ENCODE data around the gene ABCC3.

The ABCC3 gene, protein sequence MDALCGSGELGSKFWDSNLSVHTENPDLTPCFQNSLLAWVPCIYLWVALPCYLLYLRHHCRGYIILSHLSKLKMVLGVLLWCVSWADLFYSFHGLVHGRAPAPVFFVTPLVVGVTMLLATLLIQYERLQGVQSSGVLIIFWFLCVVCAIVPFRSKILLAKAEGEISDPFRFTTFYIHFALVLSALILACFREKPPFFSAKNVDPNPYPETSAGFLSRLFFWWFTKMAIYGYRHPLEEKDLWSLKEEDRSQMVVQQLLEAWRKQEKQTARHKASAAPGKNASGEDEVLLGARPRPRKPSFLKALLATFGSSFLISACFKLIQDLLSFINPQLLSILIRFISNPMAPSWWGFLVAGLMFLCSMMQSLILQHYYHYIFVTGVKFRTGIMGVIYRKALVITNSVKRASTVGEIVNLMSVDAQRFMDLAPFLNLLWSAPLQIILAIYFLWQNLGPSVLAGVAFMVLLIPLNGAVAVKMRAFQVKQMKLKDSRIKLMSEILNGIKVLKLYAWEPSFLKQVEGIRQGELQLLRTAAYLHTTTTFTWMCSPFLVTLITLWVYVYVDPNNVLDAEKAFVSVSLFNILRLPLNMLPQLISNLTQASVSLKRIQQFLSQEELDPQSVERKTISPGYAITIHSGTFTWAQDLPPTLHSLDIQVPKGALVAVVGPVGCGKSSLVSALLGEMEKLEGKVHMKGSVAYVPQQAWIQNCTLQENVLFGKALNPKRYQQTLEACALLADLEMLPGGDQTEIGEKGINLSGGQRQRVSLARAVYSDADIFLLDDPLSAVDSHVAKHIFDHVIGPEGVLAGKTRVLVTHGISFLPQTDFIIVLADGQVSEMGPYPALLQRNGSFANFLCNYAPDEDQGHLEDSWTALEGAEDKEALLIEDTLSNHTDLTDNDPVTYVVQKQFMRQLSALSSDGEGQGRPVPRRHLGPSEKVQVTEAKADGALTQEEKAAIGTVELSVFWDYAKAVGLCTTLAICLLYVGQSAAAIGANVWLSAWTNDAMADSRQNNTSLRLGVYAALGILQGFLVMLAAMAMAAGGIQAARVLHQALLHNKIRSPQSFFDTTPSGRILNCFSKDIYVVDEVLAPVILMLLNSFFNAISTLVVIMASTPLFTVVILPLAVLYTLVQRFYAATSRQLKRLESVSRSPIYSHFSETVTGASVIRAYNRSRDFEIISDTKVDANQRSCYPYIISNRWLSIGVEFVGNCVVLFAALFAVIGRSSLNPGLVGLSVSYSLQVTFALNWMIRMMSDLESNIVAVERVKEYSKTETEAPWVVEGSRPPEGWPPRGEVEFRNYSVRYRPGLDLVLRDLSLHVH (N-terminal part only)

DNA sequence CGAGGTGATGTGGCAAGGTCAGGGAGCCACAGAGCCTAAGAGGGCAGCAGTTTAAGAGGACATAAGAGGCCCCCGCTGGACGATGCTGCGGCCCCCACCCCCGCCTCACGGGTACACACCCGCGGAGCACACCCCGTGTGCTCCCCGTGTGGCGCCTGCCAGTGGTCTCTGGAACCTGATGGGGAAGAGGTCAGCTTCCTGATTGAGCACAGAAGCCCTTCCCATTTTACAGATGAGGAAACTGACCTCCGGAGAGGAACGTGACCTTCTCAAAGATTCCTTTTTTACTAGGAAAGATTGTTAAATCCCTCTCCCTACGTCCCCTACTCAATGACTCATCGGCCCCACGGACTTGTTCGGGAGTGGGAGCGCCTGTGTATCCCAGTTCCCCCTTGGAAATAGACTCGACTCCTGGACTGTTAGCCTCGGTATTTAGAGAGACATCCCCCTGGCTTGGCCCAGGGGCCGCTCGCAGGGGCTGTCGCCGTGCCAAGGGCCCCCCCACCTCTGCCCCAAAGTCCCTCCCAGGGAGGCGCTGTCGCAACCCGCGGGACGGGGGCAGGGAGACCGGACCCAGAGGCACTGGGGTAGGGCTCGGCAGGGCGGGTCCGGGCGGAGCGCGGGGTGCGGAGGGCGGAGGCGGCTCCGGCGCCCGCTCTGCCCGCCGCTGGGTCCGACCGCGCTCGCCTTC is at the start of gene ABCC3:
ABCC3 (plus strand) TSS at position 658 of the 691 bp plus-strand sequence. CDS start 56 bp downstream, outside the sequence.
- Mint-ChIP-seq H3K27ac (no peak within 1 kb of the TSS), H3K9me3 (no peaks in the 10 kb centered on the region), H3K4me3 (no peak within 1 kb of the TSS), H3K4me1 (peaks cover 21% of the 10 kb centered on the region), H3K36me3 (no peaks in the 10 kb centered on the region)
- ATAC-seq (no peak), DNase-seq (ENCODE audit: low spot score in 2 of 2) (no peak)

- H3K27ac Mint-ChIP-seq: peak overlapping the region; percentile 26
- no peak overlapping the region for H3K4me3 Mint-ChIP-seq
- no peak for DNase-seq (ENCODE audit: low spot score in 2 of 2)
- no peak for ATAC-seq
- H3K4me1 Mint-ChIP-seq: no peaks in the 10 kb centered on the region
- H3K9me3 Mint-ChIP-seq: no peaks in the 10 kb centered on the region
- H3K36me3 Mint-ChIP-seq: no peaks in the 10 kb centered on the region
Observed at GRCh38 chr17:50585346-50585745, 49.3 kb upstream of the ABCC3 start.

DNA sequence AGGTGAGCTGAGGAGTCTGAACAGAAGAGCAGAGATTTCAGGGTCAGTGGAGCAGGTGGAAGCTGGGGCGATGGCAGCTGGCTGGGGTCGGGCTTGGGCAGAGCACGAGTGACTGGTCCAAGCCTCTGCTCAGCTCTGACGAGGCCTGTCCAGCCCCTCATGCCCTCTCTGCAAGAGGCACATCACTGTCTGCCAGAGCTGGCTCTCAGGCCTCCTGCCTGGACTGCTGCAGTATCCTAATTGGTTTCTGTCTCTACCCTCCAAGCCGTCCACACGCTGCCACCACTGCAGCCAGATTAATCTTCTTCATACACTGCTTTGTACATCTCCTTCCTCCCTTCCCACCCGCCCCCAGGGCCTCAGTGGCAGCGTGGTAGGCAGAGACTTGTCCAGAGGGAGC is 48.8 kb upstream of the ABCC3 start:
- Mint-ChIP-seq H3K9me3 (no peaks in the 10 kb centered on the region), H3K4me1 (no peaks in the 10 kb centered on the region), H3K27ac (peak overlapping the region; percentile 26), H3K36me3 (no peaks in the 10 kb centered on the region), H3K4me3 (no peak overlapping the region)
- DNase-seq (ENCODE audit: low spot score in 2 of 2) (no peak), ATAC-seq (no peak)

DNA sequence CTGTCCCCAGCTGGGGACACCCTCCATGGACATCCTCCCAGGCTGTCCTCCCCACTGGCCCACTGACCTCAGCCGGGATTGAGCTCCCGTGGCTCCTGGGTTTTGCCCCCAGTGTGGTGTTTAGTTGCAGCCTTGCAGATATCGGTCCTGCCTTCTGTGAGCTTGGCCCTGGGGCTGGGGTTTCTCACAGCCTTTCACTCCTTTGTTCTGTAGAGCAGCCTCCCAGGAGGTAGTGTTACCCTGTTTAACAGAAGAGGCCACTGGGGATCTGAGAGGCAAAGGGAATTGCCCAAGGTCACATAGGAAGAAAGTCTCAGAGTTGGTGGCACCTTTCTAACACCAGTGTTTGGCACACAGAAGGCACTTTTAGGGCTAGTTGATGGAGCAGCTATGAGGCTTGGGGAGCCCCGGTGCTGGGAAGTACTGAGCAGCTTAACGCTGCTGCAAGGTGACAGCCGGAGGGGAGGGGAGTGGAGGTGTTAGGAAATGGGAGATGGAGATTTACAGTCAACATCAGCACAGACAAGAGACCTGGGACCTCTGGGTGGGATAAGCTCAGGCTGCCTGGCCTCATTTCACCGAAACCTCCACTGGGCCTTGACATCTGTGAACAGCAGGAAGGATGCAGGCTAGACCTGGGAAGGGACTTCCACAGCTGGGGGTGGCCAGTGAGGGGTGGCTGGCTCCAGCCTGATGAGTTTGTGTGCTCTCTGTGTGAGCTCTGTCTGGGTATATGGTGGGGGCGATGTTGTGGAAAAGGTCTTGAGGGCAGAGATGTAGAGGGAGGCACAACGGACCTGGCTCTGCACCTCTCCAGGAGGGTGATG is 48.0 kb upstream of the ABCC3 start:
- no peak for DNase-seq (ENCODE audit: low spot score in 2 of 2)
- no peaks in the 10 kb centered on the region for H3K4me1 Mint-ChIP-seq
- H3K4me3 Mint-ChIP-seq: no peak overlapping the region
- no peak for ATAC-seq
- no peaks in the 10 kb centered on the region for H3K36me3 Mint-ChIP-seq
- H3K9me3 Mint-ChIP-seq: no peaks in the 10 kb centered on the region
- H3K27ac Mint-ChIP-seq: no peak overlapping the region

DNA sequence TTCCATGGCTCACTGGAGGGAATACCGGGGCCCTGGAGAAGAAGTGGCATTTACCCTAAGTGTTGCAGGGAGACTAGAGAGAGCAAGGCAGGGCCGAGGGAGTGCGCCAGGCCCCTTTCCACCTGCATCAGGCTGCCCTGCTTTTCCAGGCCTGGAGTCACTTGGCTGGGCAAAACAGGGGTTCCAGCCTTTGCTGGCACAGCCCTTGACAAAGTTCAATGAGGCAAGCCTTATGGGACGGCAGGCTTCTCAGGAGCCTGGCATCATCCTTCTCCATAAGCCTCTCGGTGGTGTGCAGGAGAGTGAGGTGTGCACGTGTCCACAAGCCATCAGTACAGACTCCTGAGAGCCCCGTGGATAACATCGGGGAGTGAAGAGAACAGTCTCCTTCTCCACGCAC is 47.1 kb upstream of the ABCC3 start:
- Mint-ChIP-seq H3K36me3 (no peaks in the 10 kb centered on the region), H3K9me3 (no peaks in the 10 kb centered on the region), H3K27ac (no peak overlapping the region), H3K4me3 (no peak overlapping the region), H3K4me1 (no peaks in the 10 kb centered on the region)
- no peak for ATAC-seq
- DNase-seq (ENCODE audit: low spot score in 2 of 2): no peak

DNA sequence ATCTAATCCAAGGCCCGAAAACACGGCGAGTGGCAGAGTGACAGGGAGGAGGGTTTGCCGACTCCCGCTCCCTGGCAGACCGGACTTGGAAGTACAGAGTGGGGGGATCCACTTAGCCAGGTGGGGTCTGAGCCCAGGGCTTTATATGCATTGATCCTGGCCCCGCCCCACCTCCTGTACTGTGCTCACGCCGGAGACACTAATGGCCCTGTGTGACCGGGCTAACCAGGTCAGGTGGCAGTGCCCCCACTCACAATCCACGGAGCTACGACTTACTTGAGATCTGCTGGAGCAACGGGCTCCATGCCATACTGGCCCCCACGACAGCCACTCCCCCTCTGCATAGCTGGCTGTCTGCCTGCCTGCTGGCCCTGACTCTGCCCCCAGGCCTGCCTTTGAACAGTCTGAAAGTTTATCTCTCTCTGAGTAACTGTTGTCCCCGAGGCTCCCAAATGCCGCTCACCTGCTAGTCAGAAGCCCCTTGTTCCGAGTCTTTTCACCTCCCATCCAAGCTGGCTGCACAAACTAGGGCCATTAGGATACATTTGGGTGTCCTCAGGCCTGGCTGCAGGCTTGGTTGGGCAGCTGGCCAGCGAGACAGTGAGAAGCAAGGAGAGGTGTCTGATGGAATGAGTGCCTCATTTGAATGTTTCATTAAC is 46.2 kb upstream of the ABCC3 start:
- DNase-seq (ENCODE audit: low spot score in 2 of 2) (no peak), ATAC-seq (no peak)
- Mint-ChIP-seq H3K4me1 (no peaks in the 10 kb centered on the region), H3K36me3 (no peaks in the 10 kb centered on the region), H3K4me3 (no peak overlapping the region), H3K27ac (no peak overlapping the region), H3K9me3 (no peaks in the 10 kb centered on the region)

GRCh38 chr17:50589095-50589705 is 45.5 kb upstream of the ABCC3 start:
- Mint-ChIP-seq H3K36me3 (no peaks in the 10 kb centered on the region), H3K9me3 (no peaks in the 10 kb centered on the region), H3K27ac (no peak overlapping the region), H3K4me3 (no peak overlapping the region), H3K4me1 (no peaks in the 10 kb centered on the region)
- no peak for ATAC-seq
- DNase-seq (ENCODE audit: low spot score in 2 of 2): no peak

DNA sequence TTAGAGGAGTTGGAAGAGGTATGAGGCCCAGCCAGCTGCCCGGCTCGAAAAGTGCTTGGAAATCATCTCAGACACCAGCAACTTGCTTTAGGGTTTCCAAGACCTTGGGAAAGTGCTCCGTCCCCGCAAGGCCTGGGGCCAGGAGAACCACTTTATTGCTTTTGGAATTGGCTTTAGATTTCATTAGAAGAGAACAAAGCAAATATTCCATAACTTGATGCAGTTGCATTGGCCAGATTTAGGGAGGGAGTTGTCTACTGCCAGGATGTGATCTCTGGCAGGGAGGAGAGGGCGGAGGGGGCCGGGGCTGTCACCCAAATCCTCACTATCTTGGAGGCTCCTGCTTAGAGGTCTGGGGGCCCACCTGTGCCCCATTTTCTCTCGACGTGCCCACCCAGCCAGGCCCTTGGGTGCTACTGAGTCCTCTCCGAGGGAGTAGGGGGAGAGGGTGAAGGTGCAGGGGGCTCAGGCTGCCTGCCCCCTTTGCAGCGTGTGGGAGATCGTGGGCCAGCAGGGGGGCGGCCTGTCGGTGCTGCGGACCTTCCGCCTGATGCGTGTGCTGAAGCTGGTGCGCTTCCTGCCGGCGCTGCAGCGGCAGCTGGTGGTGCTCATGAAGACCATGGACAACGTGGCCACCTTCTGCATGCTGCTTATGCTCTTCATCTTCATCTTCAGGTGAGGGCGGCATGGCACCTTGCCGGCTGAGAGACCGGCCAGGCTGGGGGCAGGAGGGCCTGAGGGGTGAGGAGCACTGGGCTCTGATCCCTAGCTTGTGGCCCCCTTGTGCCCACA is 43.5 kb upstream of the ABCC3 start:
- H3K4me3 Mint-ChIP-seq: no peak overlapping the region
- ATAC-seq: no peak
- no peak for DNase-seq (ENCODE audit: low spot score in 2 of 2)
- no peak overlapping the region for H3K27ac Mint-ChIP-seq
- H3K4me1 Mint-ChIP-seq: no peaks in the 10 kb centered on the region
- no peaks in the 10 kb centered on the region for H3K36me3 Mint-ChIP-seq
- H3K9me3 Mint-ChIP-seq: no peaks in the 10 kb centered on the region

- no peaks in the 10 kb centered on the region for H3K36me3 Mint-ChIP-seq
- ATAC-seq: no peak
- H3K27ac Mint-ChIP-seq: no peak overlapping the region
- H3K9me3 Mint-ChIP-seq: no peaks in the 10 kb centered on the region
- no peaks in the 10 kb centered on the region for H3K4me1 Mint-ChIP-seq
- no peak for DNase-seq (ENCODE audit: low spot score in 2 of 2)
- no peak overlapping the region for H3K4me3 Mint-ChIP-seq
Observed at GRCh38 chr17:50593321-50593720, 41.4 kb upstream of the ABCC3 start.

DNA sequence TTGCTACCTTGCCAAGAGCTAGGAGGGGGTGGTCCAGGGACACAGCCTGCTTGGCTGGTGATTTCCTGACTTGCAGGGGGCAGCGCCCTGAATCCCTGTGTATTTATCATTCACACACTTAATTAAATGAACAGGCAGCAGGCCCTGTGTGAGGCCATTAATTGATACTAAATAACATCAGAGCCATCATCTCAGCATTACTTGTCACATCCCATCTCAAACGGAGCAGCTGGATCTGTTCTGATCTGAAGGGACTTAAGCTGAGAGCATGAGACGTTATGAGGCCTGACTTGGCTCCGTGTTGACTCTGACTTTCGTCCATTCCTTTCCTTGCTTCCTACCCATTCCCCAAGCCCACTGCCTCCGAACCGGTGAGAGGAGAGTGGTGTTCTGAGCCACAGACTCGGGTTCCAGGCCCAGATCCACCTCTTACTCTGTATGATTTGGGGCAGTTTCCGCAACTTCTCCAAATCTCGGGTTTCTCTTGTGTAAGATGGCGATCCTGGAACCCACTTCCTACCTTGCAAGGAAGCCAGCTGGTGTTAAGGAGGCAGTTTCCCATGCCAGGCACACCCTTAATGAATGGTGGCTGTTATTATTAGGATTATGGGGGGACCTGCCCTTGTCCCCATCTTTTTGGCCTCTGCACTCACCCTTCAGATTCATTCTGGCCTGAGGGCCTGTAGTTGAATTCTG is 40.4 kb upstream of the ABCC3 start:
- no peaks in the 10 kb centered on the region for H3K4me1 Mint-ChIP-seq
- H3K36me3 Mint-ChIP-seq: no peaks in the 10 kb centered on the region
- DNase-seq (ENCODE audit: low spot score in 2 of 2): no peak
- no peak overlapping the region for H3K27ac Mint-ChIP-seq
- no peak for ATAC-seq
- H3K9me3 Mint-ChIP-seq: no peaks in the 10 kb centered on the region
- no peak overlapping the region for H3K4me3 Mint-ChIP-seq

DNA sequence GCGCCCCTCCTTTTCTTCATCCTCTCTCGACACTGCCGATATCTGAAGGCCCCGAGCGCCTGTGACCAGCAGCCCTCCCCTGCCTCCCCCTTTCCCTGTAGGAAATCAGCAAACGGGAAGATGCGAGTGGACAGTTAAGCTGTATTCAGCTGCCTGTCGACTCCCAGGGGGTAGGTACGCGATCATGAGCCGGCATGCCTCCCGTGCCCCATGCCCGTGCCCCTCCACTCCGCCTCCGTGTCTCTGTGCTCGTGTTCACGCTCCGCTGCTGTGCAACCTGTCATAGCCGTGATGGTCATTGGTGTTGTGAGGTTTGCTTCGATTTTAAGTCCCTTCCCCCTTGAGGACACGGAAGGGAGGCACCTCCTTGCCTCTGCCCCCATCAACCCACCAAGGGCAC is 39.8 kb upstream of the ABCC3 start:
- DNase-seq (ENCODE audit: low spot score in 2 of 2): no peak
- Mint-ChIP-seq H3K27ac (no peak overlapping the region), H3K4me3 (no peak overlapping the region), H3K36me3 (no peaks in the 10 kb centered on the region), H3K9me3 (no peaks in the 10 kb centered on the region), H3K4me1 (no peaks in the 10 kb centered on the region)
- no peak for ATAC-seq

GRCh38 chr17:50596191-50597037 is 38.3 kb upstream of the ABCC3 start:
- Mint-ChIP-seq H3K27ac (no peak overlapping the region), H3K4me1 (no peaks in the 10 kb centered on the region), H3K9me3 (no peaks in the 10 kb centered on the region), H3K36me3 (no peaks in the 10 kb centered on the region), H3K4me3 (no peak overlapping the region)
- ATAC-seq: no peak
- DNase-seq (ENCODE audit: low spot score in 2 of 2): no peak

All from stimulated activated effector memory CD8-positive, alpha-beta T cell treated with anti-CD3 and anti-CD28 coated beads, Interleukin-12 subunit alpha, Interleukin-12 subunit beta, amount 100 ng/mL, for 72 hours (primary cell).